Stimulated activated effector memory CD8-positive, alpha-beta T cell treated with anti-CD3 and anti-CD28 coated beads, Interleukin-12 subunit alpha, Interleukin-12 subunit beta, amount 100 ng/mL, for 72 hours (primary cell): ENCODE results near the gene HGS.

Experiments
- ATAC-seq: fragments of 150-1000 bp; cut with Tn5 transposase; 2 replicates; pipeline ENCODE4 v1.10.0; 2021
- DNase-seq, 2 donors: peaks; one replicate each; pipeline ENCODE4 v3.0.0; 2021 to 2022; ENCODE audit warnings: low spot score in 2 of 2
- H3K27ac Mint-ChIP-seq: one replicate; pipeline ENCODE4 v1.8.0; 2022; ENCODE audit warnings: mild to moderate bottlenecking, mixed read lengths
- H3K36me3 Mint-ChIP-seq: one replicate; pipeline ENCODE4 v1.8.0; 2022; ENCODE audit warnings: mild to moderate bottlenecking, mixed read lengths
- H3K4me1 Mint-ChIP-seq: one replicate; pipeline ENCODE4 v1.8.0; 2022; ENCODE audit warnings: mixed read lengths
- H3K4me3 Mint-ChIP-seq: one replicate; pipeline ENCODE4 v1.8.0; 2022; ENCODE audit warnings: mild to moderate bottlenecking, mixed read lengths
- H3K9me3 Mint-ChIP-seq: one replicate; pipeline ENCODE4 v1.8.0; 2022; ENCODE audit warnings: mixed read lengths

The HGS gene

GRCh38 chr17:81690066-81690465 lies 6.3 kb downstream of the HGS start:
- DNase-seq: no peak
- peaks cover 43% of the 10 kb centered on the region for H3K4me1 Mint-ChIP-seq
- peaks cover 98% of the 10 kb centered on the region for H3K36me3 Mint-ChIP-seq
- H3K9me3 Mint-ChIP-seq: no peaks in the 10 kb centered on the region
- ATAC-seq: no peak
- H3K27ac Mint-ChIP-seq: peak overlapping the region; percentile 69
- no peak overlapping the region for H3K4me3 Mint-ChIP-seq

- peaks cover 98% of the 10 kb centered on the region for H3K36me3 Mint-ChIP-seq
- H3K27ac Mint-ChIP-seq: peak overlapping the region; percentile 69
- no peaks in the 10 kb centered on the region for H3K9me3 Mint-ChIP-seq
- DNase-seq: no peak
- ATAC-seq: no peak
- H3K4me3 Mint-ChIP-seq: no peak overlapping the region
- H3K4me1 Mint-ChIP-seq: peaks cover 38% of the 10 kb centered on the region
These were observed 6.7 kb downstream of the HGS start for GRCh38 chr17:81690549-81690948.

- Mint-ChIP-seq H3K27ac (no peak overlapping the region), H3K4me3 (no peak overlapping the region), H3K9me3 (no peaks in the 10 kb centered on the region), H3K36me3 (peaks cover 98% of the 10 kb centered on the region), H3K4me1 (peaks cover 33% of the 10 kb centered on the region)
- no peak for DNase-seq
- ATAC-seq: no peak
These were observed 7.4 kb downstream of the HGS start for GRCh38 chr17:81691196-81691595.

- peaks cover 98% of the 10 kb centered on the region for H3K36me3 Mint-ChIP-seq
- ATAC-seq (no peak), DNase-seq (no peak)
- no peaks in the 10 kb centered on the region for H3K9me3 Mint-ChIP-seq
- no peak overlapping the region for H3K27ac Mint-ChIP-seq
- H3K4me1 Mint-ChIP-seq: peaks cover 30% of the 10 kb centered on the region
- no peak overlapping the region for H3K4me3 Mint-ChIP-seq
These were observed 7.8 kb downstream of the HGS start for GRCh38 chr17:81691608-81692007.

GRCh38 chr17:81693509-81694210 lies 9.8 kb downstream of the HGS start:
- ATAC-seq (no peak), DNase-seq (no peak)
- no peaks in the 10 kb centered on the region for H3K9me3 Mint-ChIP-seq
- H3K4me3 Mint-ChIP-seq: no peak overlapping the region
- no peak overlapping the region for H3K27ac Mint-ChIP-seq
- H3K36me3 Mint-ChIP-seq: peaks cover 99% of the 10 kb centered on the region
- H3K4me1 Mint-ChIP-seq: peaks cover 22% of the 10 kb centered on the region

- no peak overlapping the region for H3K27ac Mint-ChIP-seq
- no peaks in the 10 kb centered on the region for H3K9me3 Mint-ChIP-seq
- no peak overlapping the region for H3K4me3 Mint-ChIP-seq
- no peak for DNase-seq
- peaks cover 99% of the 10 kb centered on the region for H3K36me3 Mint-ChIP-seq
- ATAC-seq: no peak
- H3K4me1 Mint-ChIP-seq: peaks cover 11% of the 10 kb centered on the region
These were observed 11.0 kb downstream of the HGS start for GRCh38 chr17:81694810-81695209.

GRCh38 chr17:81695211-81695610 lies 11.4 kb downstream of the HGS start:
- no peak overlapping the region for H3K27ac Mint-ChIP-seq
- no peak for DNase-seq
- H3K4me1 Mint-ChIP-seq: peaks cover 6% of the 10 kb centered on the region
- H3K9me3 Mint-ChIP-seq: no peaks in the 10 kb centered on the region
- H3K4me3 Mint-ChIP-seq: no peak overlapping the region
- H3K36me3 Mint-ChIP-seq: peaks cover 99% of the 10 kb centered on the region
- no peak for ATAC-seq

- Mint-ChIP-seq H3K4me1 (peaks cover 10% of the 10 kb centered on the region), H3K9me3 (no peaks in the 10 kb centered on the region), H3K36me3 (peaks cover 100% of the 10 kb centered on the region), H3K27ac (no peak overlapping the region), H3K4me3 (no peak overlapping the region)
- DNase-seq: no peak
- ATAC-seq: no peak
These were observed 12.0 kb downstream of the HGS start for GRCh38 chr17:81695801-81696200.

- Mint-ChIP-seq H3K4me3 (no peak overlapping the region), H3K4me1 (peaks cover 15% of the 10 kb centered on the region), H3K36me3 (peaks cover 100% of the 10 kb centered on the region), H3K27ac (no peak overlapping the region), H3K9me3 (no peaks in the 10 kb centered on the region)
- ATAC-seq: no peak
- no peak for DNase-seq
These were observed 12.6 kb downstream of the HGS start for GRCh38 chr17:81696218-81696941.

GRCh38 chr17:81697261-81698044 lies 13.6 kb downstream of the HGS start:
- DNase-seq: no peak
- Mint-ChIP-seq H3K4me3 (no peak overlapping the region), H3K27ac (no peak overlapping the region), H3K4me1 (peaks cover 26% of the 10 kb centered on the region), H3K9me3 (no peaks in the 10 kb centered on the region), H3K36me3 (peaks cover 100% of the 10 kb centered on the region)
- no peak for ATAC-seq

GRCh38 chr17:81700353-81701287 lies 16.8 kb downstream of the HGS start:
- Mint-ChIP-seq H3K36me3 (peaks cover 99% of the 10 kb centered on the region), H3K27ac (peak overlapping the region; percentile 73), H3K4me1 (peaks cover 43% of the 10 kb centered on the region), H3K9me3 (no peaks in the 10 kb centered on the region), H3K4me3 (peak overlapping the region; percentile 94)
- ATAC-seq: no peak
- DNase-seq: no peak

GRCh38 chr17:81701288-81702071 lies 17.7 kb downstream of the HGS start:
- peak; percentile 24 for ATAC-seq
- Mint-ChIP-seq H3K27ac (peak overlapping the region; percentile 99), H3K9me3 (no peaks in the 10 kb centered on the region), H3K4me3 (peak overlapping the region; percentile 94), H3K4me1 (peaks cover 51% of the 10 kb centered on the region), H3K36me3 (peaks cover 99% of the 10 kb centered on the region)
- no peak for DNase-seq

GRCh38 chr17:81702934-81703746 lies 19.3 kb downstream of the HGS start, which contains the start of gene MRPL12:
MRPL12 (plus strand) TSS chr17:81703367; CDS start chr17:81703502, 135 bp downstream.
- DNase-seq: peak; percentile 84 to 95
- Mint-ChIP-seq H3K4me3 (peak within 1 kb of the TSS; percentile 94), H3K9me3 (no peaks in the 10 kb centered on the region), H3K4me1 (peaks cover 48% of the 10 kb centered on the region), H3K36me3 (peaks cover 97% of the 10 kb centered on the region), H3K27ac (peak within 1 kb of the TSS; percentile 99)
- ATAC-seq: peak; percentile 91
